Activated naive CD4-positive, alpha-beta T cell treated with anti-CD3 and anti-CD28 coated beads, Interleukin-2, amount 10 ng/mL, durations not matched to agents 5 hours and 36 hours (primary cell): ENCODE results near the gene ADGB. TPM values are rescaled to one million over a fixed set of nuclear protein-coding genes. Genes with fewer than 3 reads are reported as not detected.

ENCODE experiments used
- total RNA-seq, 2 experiments: library from RNA; stranded (reverse); gene quantifications; one replicate each; pipeline ENCODE4 v1.2.3, GENCODE V29; 2021

ADGB gene
- not detected for total RNA-seq

DNA sequence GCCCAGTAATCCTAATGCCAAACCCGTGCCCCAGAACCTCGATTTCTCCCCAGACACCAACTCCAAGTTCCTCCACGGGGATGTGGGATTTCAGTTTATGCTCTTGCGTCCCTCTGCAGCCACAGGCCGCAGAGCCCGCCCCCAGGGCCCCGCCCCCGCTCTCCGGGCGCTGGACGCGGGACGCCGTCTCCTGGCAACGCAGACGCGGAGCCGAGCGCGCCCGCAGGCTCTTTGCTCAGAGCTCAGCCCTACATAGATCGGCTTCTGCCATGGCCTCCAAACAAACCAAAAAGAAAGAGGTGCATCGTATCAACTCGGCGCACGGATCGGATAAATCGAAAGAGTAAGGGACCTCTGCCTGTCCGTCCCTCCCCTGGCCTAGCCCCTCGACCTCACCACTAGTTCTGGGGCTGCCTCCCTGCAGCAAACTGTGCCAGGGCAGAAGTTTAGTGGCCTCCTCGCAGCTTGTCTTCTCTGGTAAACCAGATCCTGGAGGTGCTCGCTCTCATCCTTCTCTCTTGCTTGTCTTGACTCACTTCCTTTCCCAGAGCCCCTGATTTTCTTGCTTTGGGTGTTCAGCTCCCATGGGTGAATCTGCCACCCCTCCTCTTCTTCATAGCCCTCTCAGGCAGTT is at the start of gene ADGB:
TSS of gene ADGB (plus strand) at position 201 of the 634 bp plus-strand sequence. CDS start at position 270, 69 bp downstream.

Other genes with a start within 250 kb of the ADGB start
- gene RAB32, start 55.1 kb upstream of the ADGB start, total RNA-seq = not detected